Fibroblast of lung (primary cell): ENCODE data around the gene RNLS. TPM values are rescaled to one million over a fixed set of nuclear protein-coding genes. Genes with fewer than 3 reads are reported as not detected.

Source experiments
- DNase-seq, 2 donors: peaks; one replicate each; pipeline versions ENCODE4 v3.0.0 to v3.0.0-alpha.2; 2010; ENCODE audit warnings: low read depth in 2 of 2
- H2AFZ ChIP-seq: 2 replicates; pipeline ENCODE4 v1.5.1; 2012; ENCODE audit warnings: low read length, control low read depth, inconsistent platforms
- H3K27ac ChIP-seq: 2 replicates; pipeline ENCODE4 v1.5.1; 2011; ENCODE audit warnings: low read length, control low read depth; ENCODE audit not compliant: insufficient read depth
- H3K27me3 ChIP-seq: 2 replicates; pipeline ENCODE4 v1.5.1; 2011; ENCODE audit warnings: mild to moderate bottlenecking, low read length; ENCODE audit not compliant: control insufficient read depth, insufficient read depth
- H3K36me3 ChIP-seq: 2 replicates; pipeline ENCODE4 v1.5.1; 2011; ENCODE audit warnings: low read length; ENCODE audit not compliant: control insufficient read depth, insufficient read depth
- H3K4me1 ChIP-seq: 2 replicates; pipeline ENCODE4 v1.5.1; 2011; ENCODE audit warnings: low read length; ENCODE audit not compliant: control insufficient read depth, insufficient read depth; ENCODE audit errors: extremely low read depth
- H3K4me2 ChIP-seq: 2 replicates; pipeline ENCODE4 v1.5.1; 2011; ENCODE audit warnings: low read length, control low read depth; ENCODE audit not compliant: insufficient read depth; ENCODE audit errors: extremely low read depth
- H3K4me3 ChIP-seq, 4 experiments: fragments of 200-600 bp in 1 of 4; sonication (generic) in 1 of 4; replicated peaks in 1 of 4; 2 replicates each; pipeline ENCODE4 v1.5.1; 2011 to 2016; ENCODE audit warnings: low read length in 4 of 4, low read depth in 3 of 4, mild to moderate bottlenecking in 3 of 4, control low read depth in 2 of 4, inconsistent platforms in 1 of 4, mixed read lengths in 1 of 4; ENCODE audit not compliant: insufficient read depth in 1 of 4; ENCODE audit errors: control extremely low read depth in 1 of 4
- H3K79me2 ChIP-seq: 2 replicates; pipeline ENCODE4 v1.5.1; 2012; ENCODE audit warnings: mild to moderate bottlenecking, low read length, inconsistent platforms; ENCODE audit not compliant: control insufficient read depth, insufficient read depth
- H3K9ac ChIP-seq: 2 replicates; pipeline ENCODE4 v1.5.1; 2011; ENCODE audit warnings: mild to moderate bottlenecking, low read length, control low read depth; ENCODE audit not compliant: insufficient read depth
- H3K9me3 ChIP-seq: 2 replicates; pipeline ENCODE4 v1.5.1; 2012; ENCODE audit warnings: low read depth, low read length; ENCODE audit not compliant: control insufficient read depth, insufficient read depth
- H4K20me1 ChIP-seq: 2 replicates; pipeline ENCODE4 v1.5.1; 2011; ENCODE audit warnings: low read length; ENCODE audit not compliant: control insufficient read depth, insufficient read depth; ENCODE audit errors: extremely low read depth
- EZH2 ChIP-seq: IDR thresholded peaks from 2 replicates; pipeline ENCODE4 v1.5.1; 2012; ENCODE audit warnings: low read length, control low read depth, mild to moderate bottlenecking; ENCODE audit errors: missing control alignments
- polyA plus RNA-seq, 2 donors: library from polyadenylated mRNA; depleted of rRNA in 1 of 2; stranded (reverse) in 1 of 2; unstranded in 1 of 2; fragments of >200 nt; gene quantifications; 2 replicates each; pipeline ENCODE4 v1.2.1, GENCODE V29; 2011 to 2012; ENCODE audit warnings: missing spikeins in 1 of 2
- total RNA-seq: library from RNA; depleted of rRNA; stranded (reverse); fragments of >200 nt; gene quantifications from 2 replicates; pipeline ENCODE4 v1.2.1, GENCODE V29; 2014
- TF ChIP-seq, protein P1 (sequence below), 2 donors: IDR thresholded peaks in 1 of 2; conservative IDR thresholded peaks in 1 of 2; 1 replicate in 1 of 2; 2 replicates in 1 of 2; pipeline ENCODE4 v1.5.1; 2011 to 2012; ENCODE audit warnings: low read length in 2 of 2, control low read depth in 1 of 2, inconsistent platforms in 1 of 2, low read depth in 1 of 2, mild to moderate bottlenecking in 1 of 2

Gene RNLS
- total and polyA plus RNA-seq, 2 donors (not counting 1 experiment from before 2014, with no cell fraction given) = 16.5 to 18.4 TPM

- H3K9ac ChIP-seq = no peak overlapping the region
- no peak for DNase-seq
- no peak for TF ChIP-seq EZH2
- TF ChIP-seq, protein P1, sequence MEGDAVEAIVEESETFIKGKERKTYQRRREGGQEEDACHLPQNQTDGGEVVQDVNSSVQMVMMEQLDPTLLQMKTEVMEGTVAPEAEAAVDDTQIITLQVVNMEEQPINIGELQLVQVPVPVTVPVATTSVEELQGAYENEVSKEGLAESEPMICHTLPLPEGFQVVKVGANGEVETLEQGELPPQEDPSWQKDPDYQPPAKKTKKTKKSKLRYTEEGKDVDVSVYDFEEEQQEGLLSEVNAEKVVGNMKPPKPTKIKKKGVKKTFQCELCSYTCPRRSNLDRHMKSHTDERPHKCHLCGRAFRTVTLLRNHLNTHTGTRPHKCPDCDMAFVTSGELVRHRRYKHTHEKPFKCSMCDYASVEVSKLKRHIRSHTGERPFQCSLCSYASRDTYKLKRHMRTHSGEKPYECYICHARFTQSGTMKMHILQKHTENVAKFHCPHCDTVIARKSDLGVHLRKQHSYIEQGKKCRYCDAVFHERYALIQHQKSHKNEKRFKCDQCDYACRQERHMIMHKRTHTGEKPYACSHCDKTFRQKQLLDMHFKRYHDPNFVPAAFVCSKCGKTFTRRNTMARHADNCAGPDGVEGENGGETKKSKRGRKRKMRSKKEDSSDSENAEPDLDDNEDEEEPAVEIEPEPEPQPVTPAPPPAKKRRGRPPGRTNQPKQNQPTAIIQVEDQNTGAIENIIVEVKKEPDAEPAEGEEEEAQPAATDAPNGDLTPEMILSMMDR (conservative IDR thresholded peaks at IDR 0.05 in 1 of 2, IDR thresholded peaks at IDR 0.05 in 1 of 2; ENCODE audit: low read depth in 1 of 2, low read length in 2 of 2) = no peak
- H3K4me2 ChIP-seq = no peak overlapping the region
- no peaks in the 10 kb centered on the region for H3K27me3 ChIP-seq
- peaks cover 15% of the 10 kb centered on the region for H3K4me1 ChIP-seq
- no peaks in the 10 kb centered on the region for H4K20me1 ChIP-seq
- H2AFZ ChIP-seq = no peak overlapping the region
- H3K9me3 ChIP-seq = no peaks in the 10 kb centered on the region
- no peaks in the 10 kb centered on the region for H3K36me3 ChIP-seq
- H3K27ac ChIP-seq = no peak overlapping the region
- H3K79me2 ChIP-seq = no peaks in the 10 kb centered on the region
- no peak overlapping the region for H3K4me3 ChIP-seq
Observed at GRCh38 chr10:88259381-88259780, 323.7 kb downstream of the RNLS start.

- Histone ChIP-seq H3K4me1 (peaks cover 20% of the 10 kb centered on the region), H3K79me2 (no peaks in the 10 kb centered on the region), H3K4me3 (no peak overlapping the region), H3K27ac (peak overlapping the region; percentile 45), H3K36me3 (no peaks in the 10 kb centered on the region), H2AFZ (no peak overlapping the region), H3K9me3 (no peaks in the 10 kb centered on the region), H4K20me1 (no peaks in the 10 kb centered on the region), H3K27me3 (no peaks in the 10 kb centered on the region), H3K4me2 (peak overlapping the region; percentile 91), H3K9ac (no peak overlapping the region)
- no peak for DNase-seq
- TF ChIP-seq, protein P1 (conservative IDR thresholded peaks at IDR 0.05 in 1 of 2, IDR thresholded peaks at IDR 0.05 in 1 of 2; ENCODE audit: low read depth in 1 of 2, low read length in 2 of 2) = no peak
- TF ChIP-seq EZH2 = no peak
Observed at GRCh38 chr10:88256886-88257285, 326.2 kb downstream of the RNLS start.

DNA sequence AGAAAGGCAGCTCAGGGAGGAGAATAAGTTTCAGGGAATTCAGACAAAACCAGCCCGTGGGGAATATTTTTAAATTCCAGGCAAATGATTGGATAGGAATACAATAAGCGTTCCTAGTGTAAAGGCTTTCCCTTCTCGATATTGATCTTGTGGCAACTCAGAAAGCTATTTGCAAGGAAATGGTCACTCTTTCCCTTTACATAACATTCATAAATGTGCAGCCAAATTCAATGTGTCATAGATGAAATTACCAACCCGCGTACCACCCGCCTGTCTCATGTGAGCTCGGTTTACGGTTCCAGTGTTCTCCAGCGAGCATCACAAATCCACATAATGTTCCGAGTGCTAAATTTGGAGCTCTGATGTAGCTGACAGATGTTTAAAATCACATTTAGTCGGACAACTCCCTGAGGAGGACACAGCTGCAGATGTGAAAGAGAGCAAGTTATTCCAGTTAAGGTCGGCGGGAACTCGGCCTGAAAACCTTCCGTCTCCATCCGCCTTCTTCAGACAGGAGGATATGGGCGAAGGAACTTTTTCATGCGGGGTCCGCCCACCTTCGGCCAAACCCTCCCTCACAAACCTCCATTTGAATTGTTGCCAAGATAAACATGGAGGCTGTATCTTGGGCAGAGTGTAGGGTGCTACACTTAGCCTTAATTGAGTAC is 327.0 kb downstream of the RNLS start:
- H3K27ac ChIP-seq = peak overlapping the region; percentile 45
- no peaks in the 10 kb centered on the region for H3K36me3 ChIP-seq
- peaks cover 20% of the 10 kb centered on the region for H3K4me1 ChIP-seq
- no peaks in the 10 kb centered on the region for H3K9me3 ChIP-seq
- DNase-seq = peak in 1 of 2 donors; percentile 65
- H2AFZ ChIP-seq = peak overlapping the region; percentile 65
- TF ChIP-seq EZH2 = no peak
- TF ChIP-seq, protein P1 (conservative IDR thresholded peaks at IDR 0.05 in 1 of 2, IDR thresholded peaks at IDR 0.05 in 1 of 2; ENCODE audit: low read depth in 1 of 2, low read length in 2 of 2) = no peak
- peak overlapping the region in 3 of 4 experiments; percentile 15 to 49 (median 35) for H3K4me3 ChIP-seq
- H3K4me2 ChIP-seq = peak overlapping the region; percentile 91
- H3K27me3 ChIP-seq = no peaks in the 10 kb centered on the region
- no peaks in the 10 kb centered on the region for H4K20me1 ChIP-seq
- no peak overlapping the region for H3K9ac ChIP-seq
- H3K79me2 ChIP-seq = no peaks in the 10 kb centered on the region
